ENCODE measurements around the gene LPIN2.
"Not testable (repeated sequence)": the region's sequence is repeated elsewhere in the genome, so short reads cannot be mapped to it uniquely, and the experiment has no call there.

The LPIN2 gene

DNA sequence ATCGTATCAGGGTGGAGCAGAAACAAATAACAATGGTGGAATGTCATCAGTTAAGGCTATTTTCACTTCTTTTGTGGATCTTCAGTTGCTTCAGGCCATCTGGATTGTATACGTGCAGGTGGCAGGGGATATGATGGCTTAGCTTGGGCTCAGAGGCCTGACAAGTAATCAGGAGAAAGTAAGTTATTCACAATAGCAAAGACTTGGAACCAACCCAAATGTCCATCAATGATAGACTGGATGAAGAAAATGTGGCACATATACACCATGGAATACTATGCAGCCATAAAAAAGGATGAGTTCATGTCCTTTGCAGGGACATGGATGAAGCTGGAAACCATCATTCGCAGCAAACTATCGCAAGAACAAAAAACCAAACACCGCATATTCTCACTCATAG lies 10.7 kb upstream of the LPIN2 start:
- not testable (repeated sequence) for H3K14ac ChIP-seq (ENCODE audit: low read length in 2 of 2); H2BK12ac ChIP-seq (ENCODE audit: low read length in 2 of 2); H2BK15ac ChIP-seq (ENCODE audit: low read depth, poor library complexity, severe bottlenecking); H3K9me3 ChIP-seq (ENCODE audit: control insufficient read depth, low read length); H3K23ac ChIP-seq (ENCODE audit: low read length in 2 of 2); H3K4ac ChIP-seq (ENCODE audit: low read depth in 1 of 2, low read length in 2 of 2); H3K79me1 ChIP-seq (replicated peaks; ENCODE audit: low read length, poor library complexity, severe bottlenecking); H3K4me1 ChIP-seq (ENCODE audit: control insufficient read depth, insufficient read depth, low read depth, low read length); H4K8ac ChIP-seq (ENCODE audit: low read length); H3K18ac ChIP-seq (ENCODE audit: low read depth in 1 of 2, low read length in 2 of 2); H2AFZ ChIP-seq (ENCODE audit: low read depth, low read length); H3K4me3 ChIP-seq (ENCODE audit: insufficient read depth in 1 of 2, low read depth in 1 of 2, low read length in 2 of 2); DNase-seq; H3K36me3 ChIP-seq (ENCODE audit: control insufficient read depth in 1 of 2, insufficient read depth in 2 of 2, low read depth in 1 of 2, low read length in 2 of 2); H3K27ac ChIP-seq (ENCODE audit: low read length, poor library complexity, severe bottlenecking); H3K9ac ChIP-seq (ENCODE audit: low read length); H2AK5ac ChIP-seq (ENCODE audit: low read length, severe bottlenecking); H4K91ac ChIP-seq (ENCODE audit: low read length); H3K4me2 ChIP-seq (ENCODE audit: low read length, poor library complexity, severe bottlenecking); H2BK5ac ChIP-seq (ENCODE audit: low read depth, low read length, poor library complexity, severe bottlenecking); H3K27me3 ChIP-seq (ENCODE audit: control insufficient read depth in 1 of 2, insufficient read depth in 1 of 2, low read length in 2 of 2); H2BK120ac ChIP-seq (ENCODE audit: low read depth, low read length)
- 100% methylated on average over 2 of the region's 5 CpGs for WGBS

DNA sequence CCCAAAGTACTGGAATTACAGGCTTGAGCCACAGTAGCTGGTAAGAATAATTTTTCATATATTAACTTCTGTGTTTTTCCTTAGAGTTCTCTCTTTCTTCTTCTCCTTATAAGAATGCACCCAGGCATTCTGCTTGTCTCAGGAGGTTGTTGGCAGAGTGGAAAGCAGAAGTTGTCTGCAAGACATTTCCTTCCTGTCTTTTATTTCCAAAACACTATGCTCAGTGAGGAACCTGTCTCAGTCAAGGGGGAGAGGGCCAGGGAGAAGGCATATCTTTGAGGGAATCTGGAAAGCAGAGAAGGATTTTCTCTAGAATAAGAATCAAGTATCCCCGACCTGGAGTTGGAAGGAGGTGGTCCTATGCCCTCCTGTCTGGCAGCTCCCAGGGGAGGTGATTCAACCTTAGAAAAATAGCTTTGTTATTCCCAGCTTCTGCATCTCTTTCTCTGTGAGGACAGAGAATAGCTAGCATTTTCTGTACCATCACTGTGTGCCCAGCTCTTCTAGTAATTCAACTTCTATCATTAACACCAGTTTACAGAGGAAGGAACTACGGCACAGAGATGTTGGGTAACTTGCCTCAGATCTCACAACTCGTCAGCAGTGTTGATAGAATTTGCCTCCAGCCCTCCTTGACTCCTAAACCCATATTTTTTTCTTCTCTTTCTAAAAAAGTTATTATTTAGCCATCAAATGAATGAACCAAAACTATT lies 3.8 kb upstream of the LPIN2 start:
- Histone ChIP-seq H3K4ac (ENCODE audit: low read depth in 1 of 2, low read length in 2 of 2) (peak overlapping the region in 1 of 2 experiments; percentile 19), H3K27me3 (ENCODE audit: control insufficient read depth in 1 of 2, insufficient read depth in 1 of 2, low read length in 2 of 2) (no peaks in the 10 kb centered on the region), H3K36me3 (ENCODE audit: control insufficient read depth in 1 of 2, insufficient read depth in 2 of 2, low read depth in 1 of 2, low read length in 2 of 2) (no peaks in the 10 kb centered on the region), H2BK120ac (ENCODE audit: low read depth, low read length) (no peak overlapping the region), H3K4me3 (ENCODE audit: insufficient read depth in 1 of 2, low read depth in 1 of 2, low read length in 2 of 2) (no peak overlapping the region), H3K18ac (ENCODE audit: low read depth in 1 of 2, low read length in 2 of 2) (no peak overlapping the region), H2AK5ac (ENCODE audit: low read length, severe bottlenecking) (no peak overlapping the region), H3K9me3 (ENCODE audit: control insufficient read depth, low read length) (no peaks in the 10 kb centered on the region), H2BK12ac (ENCODE audit: low read length in 2 of 2) (no peak overlapping the region), H3K4me2 (ENCODE audit: low read length, poor library complexity, severe bottlenecking) (no peak overlapping the region), H4K91ac (ENCODE audit: low read length) (no peak overlapping the region), H4K8ac (ENCODE audit: low read length) (no peak overlapping the region), H3K79me1 (replicated peaks; ENCODE audit: low read length, poor library complexity, severe bottlenecking) (no peaks in the 10 kb centered on the region), H3K14ac (ENCODE audit: low read length in 2 of 2) (no peak overlapping the region), H2AFZ (ENCODE audit: low read depth, low read length) (no peak overlapping the region), H3K23ac (ENCODE audit: low read length in 2 of 2) (no peak overlapping the region), H3K4me1 (ENCODE audit: control insufficient read depth, insufficient read depth, low read depth, low read length) (peaks cover 10% of the 10 kb centered on the region), H3K9ac (ENCODE audit: low read length) (no peak overlapping the region), H2BK15ac (ENCODE audit: low read depth, poor library complexity, severe bottlenecking) (no peak overlapping the region), H2BK5ac (ENCODE audit: low read depth, low read length, poor library complexity, severe bottlenecking) (no peak overlapping the region), H3K27ac (ENCODE audit: low read length, poor library complexity, severe bottlenecking) (no peak overlapping the region)
- peak; percentile 19 for DNase-seq
- WGBS, result 74% methylated on average over 3 of the region's 3 CpGs

DNA sequence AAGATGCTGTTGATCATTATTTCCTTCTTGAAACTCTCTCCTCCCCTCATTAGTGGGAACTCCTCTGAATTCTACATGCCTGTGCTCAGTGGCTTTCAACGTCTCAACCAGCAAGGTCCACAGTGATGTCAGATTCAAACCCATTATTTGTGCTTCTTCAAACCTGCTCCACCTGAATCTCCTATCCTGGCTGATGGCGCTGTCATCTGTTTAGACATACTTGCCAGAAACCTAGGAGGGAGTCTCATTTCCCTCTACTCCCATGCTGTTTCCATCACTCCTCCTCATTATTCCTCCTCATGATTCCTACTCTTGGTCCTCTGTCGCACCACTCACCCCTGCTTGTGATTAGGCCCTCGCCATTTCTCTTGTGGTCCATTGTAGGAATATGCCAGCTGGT lies 2.9 kb upstream of the LPIN2 start:
- no peak overlapping the region for H4K8ac ChIP-seq (ENCODE audit: low read length)

DNA sequence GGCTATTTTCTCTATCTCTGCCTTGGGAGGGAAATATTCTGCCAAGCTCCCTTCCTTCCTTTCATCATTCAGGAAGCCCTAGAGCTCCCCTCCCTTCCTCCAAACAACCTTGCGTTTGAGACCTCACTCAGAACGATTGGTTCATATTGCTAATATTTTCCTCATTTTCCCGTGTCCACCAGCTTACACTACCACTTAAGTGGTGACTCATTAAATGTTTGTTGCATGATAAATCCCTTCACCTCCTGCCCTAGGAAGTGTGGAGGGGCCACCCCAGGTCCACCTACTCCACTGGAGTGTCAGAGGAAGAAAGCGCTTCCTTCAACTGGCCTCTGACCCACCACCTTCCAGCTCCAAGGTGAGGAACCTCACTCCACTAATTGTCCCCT lies 2.3 kb upstream of the LPIN2 start:
- Histone ChIP-seq H2BK5ac (ENCODE audit: low read depth, low read length, poor library complexity, severe bottlenecking) (no peak overlapping the region), H3K27me3 (ENCODE audit: control insufficient read depth in 1 of 2, insufficient read depth in 1 of 2, low read length in 2 of 2) (no peaks in the 10 kb centered on the region), H2AK5ac (ENCODE audit: low read length, severe bottlenecking) (no peak overlapping the region), H3K27ac (ENCODE audit: low read length, poor library complexity, severe bottlenecking) (peak overlapping the region; percentile 7), H3K14ac (ENCODE audit: low read length in 2 of 2) (no peak overlapping the region), H3K4ac (ENCODE audit: low read depth in 1 of 2, low read length in 2 of 2) (no peak overlapping the region), H2AFZ (ENCODE audit: low read depth, low read length) (no peak overlapping the region), H4K91ac (ENCODE audit: low read length) (peak overlapping the region; percentile 37), H2BK15ac (ENCODE audit: low read depth, poor library complexity, severe bottlenecking) (no peak overlapping the region), H3K79me1 (replicated peaks; ENCODE audit: low read length, poor library complexity, severe bottlenecking) (no peaks in the 10 kb centered on the region), H2BK12ac (ENCODE audit: low read length in 2 of 2) (peak overlapping the region in 1 of 2 experiments; percentile 60), H3K18ac (ENCODE audit: low read depth in 1 of 2, low read length in 2 of 2) (peak overlapping the region in 1 of 2 experiments; percentile 4), H3K36me3 (ENCODE audit: control insufficient read depth in 1 of 2, insufficient read depth in 2 of 2, low read depth in 1 of 2, low read length in 2 of 2) (peaks cover 3 to 10% of the 10 kb centered on the region in 2 experiments), H3K23ac (ENCODE audit: low read length in 2 of 2) (no peak overlapping the region), H3K4me2 (ENCODE audit: low read length, poor library complexity, severe bottlenecking) (no peak overlapping the region), H3K4me3 (ENCODE audit: insufficient read depth in 1 of 2, low read depth in 1 of 2, low read length in 2 of 2) (no peak overlapping the region), H3K4me1 (ENCODE audit: control insufficient read depth, insufficient read depth, low read depth, low read length) (peaks cover 16% of the 10 kb centered on the region), H2BK120ac (ENCODE audit: low read depth, low read length) (peak overlapping the region; percentile 2), H3K9me3 (ENCODE audit: control insufficient read depth, low read length) (no peaks in the 10 kb centered on the region), H3K9ac (ENCODE audit: low read length) (peak overlapping the region; percentile 92), H4K8ac (ENCODE audit: low read length) (no peak overlapping the region)
- DNase-seq, result peak; percentile 93
- WGBS, result 2% methylated on average over 4 of the region's 4 CpGs

More for the DNA sequence above, 2.9 kb upstream of the LPIN2 start:
- no peak overlapping the region for H3K9ac ChIP-seq (ENCODE audit: low read length)
- no peaks in the 10 kb centered on the region for H3K27me3 ChIP-seq (ENCODE audit: control insufficient read depth in 1 of 2, insufficient read depth in 1 of 2, low read length in 2 of 2)
- no peak overlapping the region for H3K4me3 ChIP-seq (ENCODE audit: insufficient read depth in 1 of 2, low read depth in 1 of 2, low read length in 2 of 2)
- H3K14ac ChIP-seq (ENCODE audit: low read length in 2 of 2), result no peak overlapping the region
- H3K79me1 ChIP-seq (replicated peaks; ENCODE audit: low read length, poor library complexity, severe bottlenecking), result no peaks in the 10 kb centered on the region
- no peak overlapping the region for H3K4me2 ChIP-seq (ENCODE audit: low read length, poor library complexity, severe bottlenecking)
- no peak overlapping the region for H3K27ac ChIP-seq (ENCODE audit: low read length, poor library complexity, severe bottlenecking)
- H3K4ac ChIP-seq (ENCODE audit: low read depth in 1 of 2, low read length in 2 of 2), result peak overlapping the region in 1 of 2 experiments; percentile 17
- H3K18ac ChIP-seq (ENCODE audit: low read depth in 1 of 2, low read length in 2 of 2), result no peak overlapping the region
- no peak overlapping the region for H2AFZ ChIP-seq (ENCODE audit: low read depth, low read length)
- no peak overlapping the region for H2BK12ac ChIP-seq (ENCODE audit: low read length in 2 of 2)
- H3K36me3 ChIP-seq (ENCODE audit: control insufficient read depth in 1 of 2, insufficient read depth in 2 of 2, low read depth in 1 of 2, low read length in 2 of 2), result peaks cover 1 to 4% of the 10 kb centered on the region in 2 experiments
- peaks cover 15% of the 10 kb centered on the region for H3K4me1 ChIP-seq (ENCODE audit: control insufficient read depth, insufficient read depth, low read depth, low read length)
- peak overlapping the region; percentile 10 for H4K91ac ChIP-seq (ENCODE audit: low read length)
- no peak overlapping the region for H2BK120ac ChIP-seq (ENCODE audit: low read depth, low read length)
- H3K23ac ChIP-seq (ENCODE audit: low read length in 2 of 2), result no peak overlapping the region
- H2AK5ac ChIP-seq (ENCODE audit: low read length, severe bottlenecking), result no peak overlapping the region
- H3K9me3 ChIP-seq (ENCODE audit: control insufficient read depth, low read length), result no peaks in the 10 kb centered on the region
- H2BK5ac ChIP-seq (ENCODE audit: low read depth, low read length, poor library complexity, severe bottlenecking), result no peak overlapping the region
- WGBS, result 89% methylated on average over 4 of the region's 4 CpGs
- no peak for DNase-seq
- no peak overlapping the region for H2BK15ac ChIP-seq (ENCODE audit: low read depth, poor library complexity, severe bottlenecking)
